GM12878 (cell line): ENCODE measurements around the gene YIF1B. TPM values are rescaled to one million over a fixed set of nuclear protein-coding genes. Genes with fewer than 3 reads are reported as not detected.

Experiments
- ATAC-seq: fragments of 200-7000 bp; cut with Tn5 transposase; 3 replicates; pipeline ENCODE4 v1.9.1; 2020; ENCODE audit warnings: mild to moderate bottlenecking, moderate library complexity
- BruUV-seq: library from RNA; stranded (reverse); fragments of 400-500 nt; replicated peaks from 2 replicates; lab custom pipeline; 2021; lab: Mats Ljungman, UMichigan
- CTCF ChIA-PET: fragments of 300-600 bp; sonication (Branson Sonifier 250); formaldehyde crosslinking; extraction: SDS; loops from one replicate; lab custom pipeline; 2021; ENCODE audit warnings: inconsistent platforms; lab: Yijun Ruan, JAX
- POLR2A ChIA-PET: fragments of 350-600 bp; formaldehyde crosslinking; extraction: SDS; loops from one replicate; lab custom pipeline; 2021; ENCODE audit warnings: inconsistent platforms; lab: Charles Lee
- RAD21 ChIA-PET: fragments of 300-600 bp; sonication (Branson Sonifier 250); formaldehyde crosslinking; loops from one replicate; lab custom pipeline; 2023; ENCODE audit warnings: antibody characterized with exemption; ENCODE audit not compliant: unreplicated experiment; lab: Charles Lee
- SMC1A ChIA-PET: fragments of 300-600 bp; sonication (Branson Sonifier 250); formaldehyde crosslinking; loops from one replicate; lab custom pipeline; 2023; ENCODE audit not compliant: unreplicated experiment, uncharacterized antibody; lab: Charles Lee
- DNase-seq: peaks from one replicate; pipeline ENCODE4 v3.0.0-alpha.2; 2011; ENCODE audit warnings: low read depth, low spot score
- FAIRE-seq: peaks from 3 replicates; lab custom pipeline; 2011; peaks lifted over from hg19 to GRCh38; lab: Jason Lieb, UNC
- H2AFZ ChIP-seq: 2 replicates; pipeline ENCODE4 v1.6.0; 2011; ENCODE audit warnings: low read depth, low read length, control low read depth; ENCODE audit not compliant: control insufficient read depth
- H3K27ac ChIP-seq: 2 replicates; pipeline ENCODE4 v1.5.1; 2011; ENCODE audit warnings: control low read depth; ENCODE audit not compliant: control insufficient read depth, insufficient read depth
- H3K27me3 ChIP-seq, 2 experiments: replicated peaks in 1 of 2; 2 replicates each; pipeline versions ENCODE4 v1.6.0 to v1.6.1; 2011; ENCODE audit warnings: low read length in 1 of 2; ENCODE audit not compliant: control insufficient read depth in 2 of 2, insufficient read depth in 2 of 2
- H3K36me3 ChIP-seq, 2 experiments: 2 replicates each; pipeline ENCODE4 v1.5.1; 2011; ENCODE audit warnings: low read length in 1 of 2; ENCODE audit not compliant: control insufficient read depth in 2 of 2, insufficient read depth in 2 of 2
- H3K4me1 ChIP-seq: 2 replicates; pipeline ENCODE4 v1.6.1; 2011; ENCODE audit warnings: mild to moderate bottlenecking, low read length, moderate library complexity, mixed read lengths; ENCODE audit not compliant: control insufficient read depth, insufficient read depth
- H3K4me2 ChIP-seq: 2 replicates; pipeline ENCODE4 v1.6.0; 2011; ENCODE audit warnings: control low read depth; ENCODE audit not compliant: control insufficient read depth, insufficient read depth
- H3K4me3 ChIP-seq: fragments of 200-600 bp; sonication (generic); 2 replicates; pipeline ENCODE4 v1.5.1; 2016
- H3K79me2 ChIP-seq: 2 replicates; pipeline ENCODE4 v1.6.0; 2011; ENCODE audit warnings: low read length; ENCODE audit not compliant: control insufficient read depth, insufficient read depth
- H3K9ac ChIP-seq: 2 replicates; pipeline ENCODE4 v1.8.0; 2011; ENCODE audit warnings: low read length, control low read depth, mixed read lengths; ENCODE audit not compliant: control insufficient read depth, insufficient read depth
- H3K9me3 ChIP-seq: replicated peaks from 3 replicates; pipeline ENCODE4 v1.5.1; 2011; ENCODE audit warnings: mild to moderate bottlenecking, low read length; ENCODE audit not compliant: control insufficient read depth, insufficient read depth
- H4K20me1 ChIP-seq: 2 replicates; pipeline ENCODE4 v1.6.0; 2011; ENCODE audit not compliant: control insufficient read depth, insufficient read depth
- CREM ChIP-seq: IDR thresholded peaks from 2 replicates; pipeline ENCODE4 v1.6.1; 2014; ENCODE audit warnings: antibody characterized with exemption, low read depth
- EGR1 ChIP-seq, 2 experiments: IDR thresholded peaks; 1 replicate in 1 of 2; 2 replicates in 1 of 2; pipeline ENCODE4 v1.6.1; 2011 to 2012; ENCODE audit warnings: low read depth in 2 of 2, low read length in 2 of 2, borderline replicate concordance in 1 of 2, mild to moderate bottlenecking in 1 of 2, moderate library complexity in 1 of 2
- ESRRA ChIP-seq: IDR thresholded peaks from 2 replicates; pipeline ENCODE4 v1.6.1; 2012; ENCODE audit warnings: mild to moderate bottlenecking, low read length, improper control_type of control experiment
- IKZF1 ChIP-seq: fragments of 450-650 bp; conservative IDR thresholded peaks from 2 replicates; pipeline ENCODE4 v1.6.1; 2017; ENCODE audit warnings: antibody characterized with exemption, mild to moderate bottlenecking
- SMAD5 ChIP-seq: IDR thresholded peaks from 2 replicates; pipeline ENCODE4 v1.6.1; 2016; ENCODE audit warnings: antibody characterized with exemption, low read depth
- TCF3 ChIP-seq: IDR thresholded peaks from 2 replicates; pipeline ENCODE4 v1.6.1; 2012; ENCODE audit warnings: low read depth, mild to moderate bottlenecking, low read length, borderline replicate concordance; ENCODE audit not compliant: insufficient read depth
- whole genome bisulfite sequencing: methylation state at CpG from one replicate; pipeline ENCODE4 v1.1.6; 2016; ENCODE audit warnings: low lambda C conversion rate; ENCODE audit not compliant: insufficient replicate concordance, insufficient coverage; ENCODE audit errors: missing lambda C conversion rate; 5-methylcytosine and 5-hydroxymethylcytosine counted together
- in situ Hi-C: fragments of 300-500 bp; cut with MboI; formaldehyde crosslinking; loops from 9 replicates; pipeline ENCODE4 v1.14.3; 2018; ENCODE audit warnings: mixed read lengths
- intact Hi-C: fragments of 100-400 bp; cut with micrococcal nuclease; formaldehyde crosslinking; loops from one replicate; pipeline ENCODE4 v1.14.2; 2022; ENCODE audit not compliant: unreplicated experiment
- polyA plus RNA-seq, 11 experiments: library from polyadenylated mRNA; depleted of rRNA in 4 of 11; unstranded in 6 of 11; stranded (reverse) in 5 of 11; fragments of >200 nt; fragmentation: Nextera tagmentation in 4 of 11; fragmentation: Illumina TruSeq in 1 of 11; extraction: Ambion mirVana in 4 of 11; extraction: Trizol in 1 of 11; gene quantifications; 1 replicate in 1 of 11; 2 replicates in 10 of 11; pipeline versions ENCODE4 v1.2.1 to v1.2.3, GENCODE V29; 2011 to 2016; ENCODE audit warnings: inconsistent platforms in 2 of 11, missing spikeins in 2 of 11, low read depth in 1 of 11
- total RNA-seq, 4 experiments: library from RNA; depleted of rRNA in 3 of 4; stranded (reverse); fragments of >200 nt in 3 of 4; fragmentation: Illumina TruSeq in 1 of 4; extraction: Trizol in 1 of 4; gene quantifications; 2 replicates each; pipeline versions ENCODE4 v1.2.1 to v1.2.3, GENCODE V29; 2013 to 2021

YIF1B gene
- total and polyA plus RNA-seq, 10 of the 15 experiments (the other 5 are each of a cell fraction or from before 2014, with no cell fraction given) = 1.3 to 106 (median 53.5) TPM

DNA sequence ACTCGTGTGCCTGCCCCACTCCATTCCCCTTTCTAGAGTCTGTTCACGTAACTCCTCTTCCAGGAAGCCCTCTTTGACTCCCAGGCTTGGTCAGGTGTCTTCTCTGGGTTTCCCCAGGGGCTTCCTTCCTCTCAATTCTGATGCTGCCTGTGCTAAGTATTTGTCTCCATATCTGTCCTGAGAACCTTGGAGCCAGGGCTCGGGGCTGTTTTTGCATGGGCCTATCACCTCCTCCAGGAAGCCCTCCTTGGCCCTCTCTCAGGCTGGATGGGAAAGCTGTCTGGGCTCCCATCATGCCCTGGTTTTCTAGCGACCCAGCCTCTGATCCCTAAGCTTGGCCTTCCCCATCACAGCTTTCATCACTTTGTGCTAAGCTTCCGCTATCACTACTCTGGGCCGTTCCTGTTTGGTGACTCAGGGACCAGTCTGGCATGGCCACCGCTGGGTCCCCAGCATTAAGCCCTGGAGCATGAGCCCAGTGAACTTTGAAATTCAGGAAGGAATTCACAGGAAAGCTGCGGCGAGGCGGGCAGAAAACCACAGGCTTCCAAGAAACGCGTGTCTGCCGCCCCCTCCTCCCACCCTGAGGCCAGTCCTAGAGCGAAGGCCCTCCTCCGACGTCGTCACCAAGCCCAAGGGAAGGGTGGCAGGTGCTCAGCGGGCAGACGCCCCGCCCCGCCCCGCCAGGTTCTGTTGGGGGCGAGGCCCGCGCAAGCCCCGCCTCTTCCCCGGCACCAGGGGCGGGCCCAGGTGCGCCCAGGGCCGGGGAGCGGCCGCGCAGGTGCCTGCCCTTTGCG, 51.9 kb downstream of the YIF1B start:
- peak overlapping the region; percentile 97 for H3K4me2 ChIP-seq
- H3K27ac ChIP-seq = no peak overlapping the region
- DNase-seq (no peak), ATAC-seq (peak; percentile 83), FAIRE-seq (no peak)
- no TSS peak for BruUV-seq
- peak overlapping the region; percentile 62; the same call in 1 of the 2 replicates for H3K4me3 ChIP-seq
- H4K20me1 ChIP-seq = no peaks in the 10 kb centered on the region
- peaks cover 0 to 2% of the 10 kb centered on the region in 2 experiments; a peak in 2 of 4 replicates for H3K27me3 ChIP-seq
- H3K36me3 ChIP-seq = no peaks in the 10 kb centered on the region
- intact Hi-C loops = no loop called here
- H3K9ac ChIP-seq = peak overlapping the region; percentile 48; the same call in 1 of the 2 replicates
- WGBS = 5% methylated on average over 25 of the region's 34 CpGs
- RAD21 ChIA-PET = interaction anchor here (1.3 kb wide), 1 partner anchor 110 kb away, joined by 4 read pairs; the partner anchor contains the start of gene PSMD8
- TF ChIP-seq EGR1 (IDR thresholded peaks at IDR 0.05; ENCODE audit: borderline replicate concordance in 1 of 2, low read depth in 2 of 2, low read length in 2 of 2) (peak in 1 of 2 experiments; percentile 27; a peak in 1 of 3 replicates), TCF3 (peak; percentile 45; the same call in 1 of the 2 replicates), IKZF1 (0 out of 2 replicates have a peak, but pooled peaks have one; percentile 33), SMAD5 (no peak), ESRRA (no peak), CREM (peak; percentile 24; the same call in 1 of the 2 replicates)
- TF ChIP-seq, all 136 proteins: peak for 4
- Histone ChIP-seq H2AFZ (peak overlapping the region; percentile 88), H3K9me3 (no peaks in the 10 kb centered on the region), H3K4me1 (peaks cover 9% of the 10 kb centered on the region), H3K79me2 (no peaks in the 10 kb centered on the region)
- ChIA-PET POLR2A (interaction anchor here (0.6 kb wide), 2 partner anchors 49 to 1321 kb away, joined by 3 to 5 read pairs; no protein-coding TSS in a partner anchor), CTCF (no interaction called here), SMC1A (interaction anchor here (0.5 kb wide), 1 partner anchor 130 kb away, joined by 3 read pairs; no protein-coding TSS in a partner anchor)
- in situ Hi-C loops = no loop called here
